ENCODE data around the gene MGA.

DNA sequence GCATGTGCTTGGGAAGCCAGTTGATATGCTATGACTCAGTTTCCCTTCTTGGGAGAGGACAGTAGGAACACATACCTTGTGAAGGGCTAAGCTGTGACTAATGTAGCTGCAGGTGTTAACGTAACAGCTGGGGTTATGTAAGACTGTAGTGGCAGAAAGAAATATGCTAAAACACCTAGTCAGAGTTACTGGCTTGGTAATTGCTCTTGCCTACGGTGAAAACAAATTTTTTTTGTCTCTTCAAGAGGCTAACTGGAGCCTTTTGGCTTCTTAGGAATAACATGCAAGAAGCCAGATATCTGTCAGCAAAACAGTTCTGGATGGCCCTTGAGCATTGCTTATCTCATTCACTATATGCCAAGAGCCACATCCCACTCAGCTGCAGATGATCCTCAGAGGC lies 115.4 kb downstream of the MGA start:
- TF ChIP-seq POLR2A (IDR thresholded peaks at IDR 0.05): no peak
- TF ChIP-seq EP300 (IDR thresholded peaks at IDR 0.05): no peak
- TF ChIP-seq, protein P1, sequence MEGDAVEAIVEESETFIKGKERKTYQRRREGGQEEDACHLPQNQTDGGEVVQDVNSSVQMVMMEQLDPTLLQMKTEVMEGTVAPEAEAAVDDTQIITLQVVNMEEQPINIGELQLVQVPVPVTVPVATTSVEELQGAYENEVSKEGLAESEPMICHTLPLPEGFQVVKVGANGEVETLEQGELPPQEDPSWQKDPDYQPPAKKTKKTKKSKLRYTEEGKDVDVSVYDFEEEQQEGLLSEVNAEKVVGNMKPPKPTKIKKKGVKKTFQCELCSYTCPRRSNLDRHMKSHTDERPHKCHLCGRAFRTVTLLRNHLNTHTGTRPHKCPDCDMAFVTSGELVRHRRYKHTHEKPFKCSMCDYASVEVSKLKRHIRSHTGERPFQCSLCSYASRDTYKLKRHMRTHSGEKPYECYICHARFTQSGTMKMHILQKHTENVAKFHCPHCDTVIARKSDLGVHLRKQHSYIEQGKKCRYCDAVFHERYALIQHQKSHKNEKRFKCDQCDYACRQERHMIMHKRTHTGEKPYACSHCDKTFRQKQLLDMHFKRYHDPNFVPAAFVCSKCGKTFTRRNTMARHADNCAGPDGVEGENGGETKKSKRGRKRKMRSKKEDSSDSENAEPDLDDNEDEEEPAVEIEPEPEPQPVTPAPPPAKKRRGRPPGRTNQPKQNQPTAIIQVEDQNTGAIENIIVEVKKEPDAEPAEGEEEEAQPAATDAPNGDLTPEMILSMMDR (IDR thresholded peaks at IDR 0.05): no peak

Data from tibial nerve (tissue), 4 donors.